Erythroblast (primary cell): Measurements from ENCODE around the gene TOX3.

Source experiments
- GATA1 ChIP-seq: IDR thresholded peaks from 2 replicates; pipeline ENCODE4 v1.6.1; 2011; ENCODE audit warnings: low read depth, mild to moderate bottlenecking, control low read depth, low read length, moderate library complexity
- POLR2A ChIP-seq: IDR thresholded peaks from 2 replicates; pipeline ENCODE4 v1.6.1; 2011; ENCODE audit warnings: mild to moderate bottlenecking, low read length

DNA sequence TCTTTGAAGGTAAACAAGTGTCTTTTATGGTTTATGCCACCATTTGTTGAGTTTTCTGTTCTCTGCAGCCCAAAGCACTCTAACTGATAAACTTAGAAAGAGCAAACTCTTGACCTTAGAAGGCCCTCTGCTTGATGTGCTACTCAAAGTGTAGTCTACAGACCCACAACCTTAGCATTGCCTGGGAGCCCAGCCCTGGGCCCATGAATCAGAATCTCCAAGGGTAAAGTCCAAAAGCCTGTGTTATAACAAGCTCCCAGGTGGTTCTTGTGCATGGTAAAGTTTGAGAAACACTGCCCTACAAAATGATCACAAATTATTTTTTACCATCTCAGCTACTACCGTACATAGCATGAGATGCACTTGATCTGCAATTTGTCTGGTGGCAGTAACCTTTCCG is 6.0 kb downstream of the TOX3 start:
- TF ChIP-seq POLR2A, result no peak
- no peak for TF ChIP-seq GATA1
